ENCODE measurements around the gene FAAP20.

The FAAP20 gene

GRCh38 chr1:2238361-2239012 is 43.9 kb upstream of the FAAP20 start:
- H3K27ac ChIP-seq: peak overlapping the region; percentile 57
- TF ChIP-seq CTCF (conservative IDR thresholded peaks at IDR 0.05): no peak

DNA sequence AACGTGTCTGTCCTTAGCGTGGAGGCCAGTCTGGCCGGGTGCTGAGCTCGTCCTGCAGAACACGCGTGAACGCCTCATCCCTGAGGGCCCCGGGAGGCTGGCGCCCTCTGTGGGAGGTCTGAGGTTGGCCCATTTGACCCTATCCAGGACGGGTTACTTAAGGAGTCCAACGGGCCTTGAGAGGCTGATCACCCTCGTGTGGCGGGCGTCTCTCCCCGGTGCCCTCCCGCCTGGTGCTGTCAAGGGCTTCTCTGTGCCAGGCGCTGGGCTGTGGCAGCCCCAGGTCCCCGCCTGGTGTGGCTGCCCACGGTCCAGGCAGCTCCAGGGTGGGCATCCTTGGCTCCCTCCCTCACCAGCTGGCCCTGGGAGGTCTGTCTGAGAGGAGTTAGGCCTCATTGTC is 43.2 kb upstream of the FAAP20 start:
- TF ChIP-seq CTCF (conservative IDR thresholded peaks at IDR 0.05): peak; percentile 23; the same call in 1 of the 2 replicates

DNA sequence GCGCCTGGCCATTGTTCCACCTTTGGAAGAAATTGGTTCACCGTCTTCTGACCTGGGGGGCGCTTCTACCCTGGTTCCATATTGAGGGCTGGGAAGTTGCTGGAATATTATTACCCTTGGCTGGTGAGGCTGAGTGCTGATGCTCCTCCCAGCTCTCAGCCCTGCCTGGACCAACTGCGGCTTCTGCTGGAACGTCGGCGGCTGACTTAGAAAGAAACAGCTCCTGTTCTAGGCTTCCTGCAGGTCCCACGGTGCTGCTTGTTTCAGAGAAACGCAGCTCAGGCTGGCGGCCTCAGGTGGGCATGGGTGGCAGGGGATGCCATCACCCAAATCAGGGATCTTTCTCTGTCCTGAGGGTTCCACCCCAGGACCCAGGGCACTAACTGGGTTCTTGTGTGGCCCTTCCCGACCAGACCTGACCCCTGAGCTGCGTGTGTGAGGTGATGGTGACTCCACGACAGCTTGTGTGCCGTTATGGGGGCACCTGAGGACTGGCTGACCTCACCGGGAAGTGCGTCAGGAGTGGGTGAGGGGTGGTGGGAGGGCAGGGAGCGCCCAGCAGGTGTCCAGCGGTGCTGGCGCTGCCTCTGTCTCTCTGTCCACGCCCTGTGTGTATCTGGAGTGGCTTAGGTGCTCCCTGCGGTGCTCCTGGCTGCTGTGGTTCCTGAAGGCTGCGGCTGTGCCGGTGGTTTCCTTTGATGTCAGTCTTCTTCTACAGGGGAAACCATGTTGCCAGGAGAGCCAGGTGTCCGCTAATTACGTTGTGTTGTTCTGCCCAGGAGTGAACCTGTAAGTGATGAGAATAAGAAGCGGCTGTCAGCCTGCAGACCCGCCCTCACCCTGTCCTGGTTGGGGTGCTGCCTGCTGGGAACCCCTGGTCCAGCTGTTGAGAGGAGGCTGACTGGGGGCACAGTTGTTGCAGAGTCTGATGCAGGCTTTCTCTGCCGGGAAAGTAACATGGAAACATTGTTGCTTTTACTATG is 42.4 kb upstream of the FAAP20 start:
- H3K27ac ChIP-seq: peak overlapping the region; percentile 57; the same call in 1 of the 2 replicates
- no peak for TF ChIP-seq CTCF (conservative IDR thresholded peaks at IDR 0.05)

More for the DNA sequence above, 43.2 kb upstream of the FAAP20 start:
- peak overlapping the region; percentile 57; the same call in 1 of the 2 replicates for H3K27ac ChIP-seq

GRCh38 chr1:2235300-2235998 is 40.9 kb upstream of the FAAP20 start:
- no peak for TF ChIP-seq CTCF (conservative IDR thresholded peaks at IDR 0.05)
- peak overlapping the region; percentile 93; the same call in 1 of the 2 replicates for H3K27ac ChIP-seq

DNA sequence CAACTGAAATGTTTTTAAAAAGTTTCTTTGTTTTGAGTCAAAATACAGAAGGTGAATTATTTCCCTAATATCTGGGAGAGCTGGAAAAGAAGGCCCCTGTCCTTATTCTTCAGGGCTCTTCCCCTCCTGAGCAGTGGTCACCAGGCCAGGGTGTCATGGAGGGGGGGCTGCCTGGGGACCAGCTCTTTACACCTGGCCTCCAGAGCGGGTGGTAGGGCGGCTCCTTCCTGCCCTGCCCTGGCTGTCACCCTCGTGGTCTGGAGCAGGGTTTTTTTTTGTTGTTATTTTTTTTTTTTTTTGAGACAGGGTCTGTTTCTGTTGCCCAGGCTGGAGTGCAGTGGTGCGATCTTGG is 40.2 kb upstream of the FAAP20 start:
- TF ChIP-seq CTCF (conservative IDR thresholded peaks at IDR 0.05): no peak
- H3K27ac ChIP-seq: peak overlapping the region; percentile 93; the same call in 1 of the 2 replicates

DNA sequence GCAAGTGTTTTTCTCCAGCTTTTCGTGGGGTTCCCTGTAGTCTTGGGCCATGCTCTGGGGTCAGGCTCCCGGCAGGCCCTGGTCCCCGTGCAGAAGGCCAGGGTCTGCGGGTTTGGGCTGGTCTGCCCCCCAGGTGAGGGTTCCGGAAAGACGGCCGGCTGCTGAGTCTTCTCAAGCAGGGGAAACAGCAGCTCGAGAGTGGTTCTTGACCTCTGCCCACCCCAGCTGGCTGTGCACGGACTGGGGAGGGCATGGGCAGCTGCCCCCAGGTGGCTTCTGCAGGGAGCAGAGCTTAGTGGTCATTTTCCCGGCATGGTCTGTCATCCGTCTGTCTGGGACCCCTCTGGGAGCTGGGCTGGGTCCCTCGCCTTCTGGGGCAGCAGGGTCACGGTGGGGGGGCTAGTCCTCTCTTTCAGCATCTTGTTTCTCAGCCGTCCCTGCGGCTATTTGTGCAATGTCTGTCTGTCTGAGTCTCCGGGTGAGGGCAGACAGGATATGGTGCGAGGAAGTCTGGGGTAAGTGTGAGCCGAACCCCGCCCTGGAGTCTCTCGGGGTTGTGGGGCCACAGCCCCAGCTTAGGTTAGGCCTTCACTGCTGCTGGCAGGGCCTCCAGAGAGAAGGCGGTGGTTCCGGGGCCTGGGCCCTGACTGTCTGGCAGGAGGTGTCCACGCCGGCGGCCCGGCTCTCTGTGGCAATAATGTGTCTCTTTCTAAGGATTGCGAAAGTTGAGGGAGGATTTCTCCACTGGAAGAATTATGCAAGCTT is 39.6 kb upstream of the FAAP20 start:
- H3K27ac ChIP-seq: peak overlapping the region; percentile 93; the same call in 1 of the 2 replicates
- TF ChIP-seq CTCF (conservative IDR thresholded peaks at IDR 0.05): no peak

Measured in VCaP (cell line).